ENCODE data around the gene COL8A2.
A peak's percentile ranks its signal among the peaks of the same experiment; 100 is the strongest.

DNA sequence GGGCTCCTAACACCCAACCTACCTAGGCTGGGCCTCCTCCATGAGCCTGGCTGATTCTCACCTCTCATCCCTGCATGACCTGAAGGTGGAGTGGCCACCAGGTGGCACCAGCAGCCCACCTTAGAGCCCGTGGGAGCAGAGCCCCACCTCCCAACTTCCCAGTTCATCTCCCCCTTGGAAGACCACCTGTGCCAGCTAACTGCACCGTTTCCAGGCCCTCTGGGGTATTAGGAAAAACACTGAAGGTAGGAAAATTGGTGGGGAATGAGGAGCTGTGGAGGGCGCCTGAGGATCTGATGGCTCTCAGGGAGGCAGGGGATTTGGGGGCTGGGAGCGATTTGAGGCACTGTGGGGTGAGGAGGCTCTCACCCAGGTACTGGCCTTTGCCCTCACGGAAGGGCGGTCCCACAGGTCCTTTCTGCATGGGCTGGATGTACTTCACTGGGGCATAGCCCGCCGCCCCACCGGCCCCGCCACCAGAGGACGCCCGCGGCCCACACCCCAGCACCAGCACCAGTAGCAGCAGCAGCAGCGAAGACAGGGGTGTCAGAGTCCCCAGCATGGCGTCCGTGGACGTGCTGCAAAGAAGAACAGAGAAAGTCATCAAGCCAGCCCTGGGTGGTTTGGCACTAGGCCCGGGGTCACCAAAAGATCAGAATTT lies 25.2 kb downstream of the COL8A2 start:
- peak in 1 of 2 donors; percentile 19 for TF ChIP-seq POLR2A (IDR thresholded peaks at IDR 0.05)
- TF ChIP-seq, protein P1, sequence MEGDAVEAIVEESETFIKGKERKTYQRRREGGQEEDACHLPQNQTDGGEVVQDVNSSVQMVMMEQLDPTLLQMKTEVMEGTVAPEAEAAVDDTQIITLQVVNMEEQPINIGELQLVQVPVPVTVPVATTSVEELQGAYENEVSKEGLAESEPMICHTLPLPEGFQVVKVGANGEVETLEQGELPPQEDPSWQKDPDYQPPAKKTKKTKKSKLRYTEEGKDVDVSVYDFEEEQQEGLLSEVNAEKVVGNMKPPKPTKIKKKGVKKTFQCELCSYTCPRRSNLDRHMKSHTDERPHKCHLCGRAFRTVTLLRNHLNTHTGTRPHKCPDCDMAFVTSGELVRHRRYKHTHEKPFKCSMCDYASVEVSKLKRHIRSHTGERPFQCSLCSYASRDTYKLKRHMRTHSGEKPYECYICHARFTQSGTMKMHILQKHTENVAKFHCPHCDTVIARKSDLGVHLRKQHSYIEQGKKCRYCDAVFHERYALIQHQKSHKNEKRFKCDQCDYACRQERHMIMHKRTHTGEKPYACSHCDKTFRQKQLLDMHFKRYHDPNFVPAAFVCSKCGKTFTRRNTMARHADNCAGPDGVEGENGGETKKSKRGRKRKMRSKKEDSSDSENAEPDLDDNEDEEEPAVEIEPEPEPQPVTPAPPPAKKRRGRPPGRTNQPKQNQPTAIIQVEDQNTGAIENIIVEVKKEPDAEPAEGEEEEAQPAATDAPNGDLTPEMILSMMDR (IDR thresholded peaks at IDR 0.05): peak; percentile 81 to 91 (median 86)

All from uterus (tissue), 2 donors.